NCI-H2107 treated with DMSO at 0.1 percent for 48 hours (cell line): ENCODE data around the gene BIK.
A peak's percentile ranks its signal among the peaks of the same experiment; 100 is the strongest.

Experiments used
- DNase-seq: peaks from one replicate; lab custom pipeline; 2025; ENCODE audit not compliant: unreplicated experiment; lab: John Stamatoyannopoulos, UW

BIK gene

GRCh38 chr22:43110444-43110926, at the start of gene BIK:
TSS of gene BIK (plus strand) at chr22:43110750. CDS start at chr22:43124023, 13,273 bp downstream.
- no peak for DNase-seq

GRCh38 chr22:43066134-43066533, 44.4 kb upstream of the BIK start:
- DNase-seq: no peak

GRCh38 chr22:43066844-43067385, 43.6 kb upstream of the BIK start:
- DNase-seq: no peak

GRCh38 chr22:43077121-43077877, 33.3 kb upstream of the BIK start:
- DNase-seq: no peak

- no peak for DNase-seq
Observed at GRCh38 chr22:43078522-43078921, 32.0 kb upstream of the BIK start.

- DNase-seq: no peak
Observed at GRCh38 chr22:43079742-43080141, 30.8 kb upstream of the BIK start.

- no peak for DNase-seq
Observed at GRCh38 chr22:43080616-43081015, 29.9 kb upstream of the BIK start.

- no peak for DNase-seq
Observed at GRCh38 chr22:43081968-43082367, 28.6 kb upstream of the BIK start.

GRCh38 chr22:43085658-43086606, 24.6 kb upstream of the BIK start:
- no peak for DNase-seq

GRCh38 chr22:43088627-43088983, 21.9 kb upstream of the BIK start:
- DNase-seq: no peak

GRCh38 chr22:43088984-43089717, 21.4 kb upstream of the BIK start, which contains the start of gene TTLL1:
TSS of gene TTLL1 (minus strand) at chr22:43089391. CDS start at chr22:43075586, 13,805 bp downstream.
- DNase-seq: peak; percentile 52

GRCh38 chr22:43090130-43090789, 20.3 kb upstream of the BIK start:
- DNase-seq: peak; percentile 64

- DNase-seq: no peak
Observed at GRCh38 chr22:43092085-43092484, 18.5 kb upstream of the BIK start.

- DNase-seq: peak; percentile 38
Observed at GRCh38 chr22:43094085-43094484, 16.5 kb upstream of the BIK start.

GRCh38 chr22:43094551-43094950, 16.0 kb upstream of the BIK start:
- DNase-seq: no peak

GRCh38 chr22:43096420-43096819, 14.1 kb upstream of the BIK start:
- DNase-seq: no peak

GRCh38 chr22:43098356-43098755, 12.2 kb upstream of the BIK start:
- no peak for DNase-seq

- no peak for DNase-seq
Observed at GRCh38 chr22:43099095-43099494, 11.5 kb upstream of the BIK start.

- no peak for DNase-seq
Observed at GRCh38 chr22:43100225-43100624, 10.3 kb upstream of the BIK start.

- DNase-seq: no peak
Observed at GRCh38 chr22:43101306-43101705, 9.2 kb upstream of the BIK start.
